Liver (tissue), 9 donors: Measurements from ENCODE around the gene NPRL2. TPM values are rescaled to one million over a fixed set of nuclear protein-coding genes. Genes with fewer than 3 reads are reported as not detected.

Source experiments
- DNase-seq: peaks from one replicate; pipeline ENCODE4 v3.0.0-alpha.2; 2017; ENCODE audit warnings: low spot score
- H3K27ac ChIP-seq, 2 donors: one replicate each; pipeline ENCODE4 v1.7.0; 2013; ENCODE audit warnings: inconsistent platforms in 2 of 2, low read length in 2 of 2, control low read depth in 1 of 2, low read depth in 1 of 2, mild to moderate bottlenecking in 1 of 2
- H3K27me3 ChIP-seq, 4 donors: one replicate each; pipeline versions ENCODE4 v1.6.1 to v1.7.0; 2013; ENCODE audit warnings: low read length in 3 of 4, inconsistent platforms in 1 of 4, mild to moderate bottlenecking in 1 of 4, moderate library complexity in 1 of 4; ENCODE audit not compliant: control insufficient read depth in 4 of 4, insufficient read depth in 4 of 4
- H3K36me3 ChIP-seq, 4 donors: one replicate each; pipeline versions ENCODE4 v1.6.1 to v1.7.0; 2013; ENCODE audit warnings: low read length in 3 of 4, mild to moderate bottlenecking in 3 of 4, low read depth in 1 of 4, moderate library complexity in 1 of 4; ENCODE audit not compliant: control insufficient read depth in 4 of 4, insufficient read depth in 3 of 4
- H3K4me1 ChIP-seq, 4 donors: one replicate each; pipeline versions ENCODE4 v1.6.1 to v1.7.0; 2013; ENCODE audit warnings: low read length in 3 of 4, mild to moderate bottlenecking in 3 of 4, moderate library complexity in 1 of 4; ENCODE audit not compliant: control insufficient read depth in 4 of 4, insufficient read depth in 4 of 4
- H3K4me3 ChIP-seq, 3 donors: one replicate each; pipeline versions ENCODE4 v1.6.1 to v1.7.0; 2013; ENCODE audit warnings: low read length in 3 of 3, control low read depth in 1 of 3, low read depth in 1 of 3, mild to moderate bottlenecking in 1 of 3
- H3K9ac ChIP-seq, 2 donors: one replicate each; pipeline ENCODE4 v1.7.0; 2013; ENCODE audit warnings: low read length in 2 of 2, mild to moderate bottlenecking in 2 of 2, moderate library complexity in 2 of 2, control low read depth in 1 of 2, low read depth in 1 of 2
- H3K9me3 ChIP-seq, 4 donors: one replicate each; pipeline versions ENCODE4 v1.6.1 to v1.7.0; 2013; ENCODE audit warnings: low read length in 3 of 4; ENCODE audit not compliant: control insufficient read depth in 4 of 4
- ATF3 ChIP-seq: IDR thresholded peaks from 2 replicates; pipeline ENCODE4 v1.6.1; 2016; ENCODE audit warnings: antibody characterized with exemption
- CTCF ChIP-seq: fragments of 150-350 bp; IDR thresholded peaks from 2 replicates; pipeline ENCODE4 v1.5.1; 2017; ENCODE audit warnings: improper control_type of control experiment, low read depth, low read length; ENCODE audit not compliant: missing input control
- EGR1 ChIP-seq, 2 donors: IDR thresholded peaks; 2 replicates each; pipeline ENCODE4 v1.6.1; 2016 to 2018; ENCODE audit warnings: antibody characterized with exemption in 2 of 2, low read depth in 2 of 2
- FOXA2 ChIP-seq: IDR thresholded peaks from 2 replicates; pipeline ENCODE4 v1.6.1; 2016; ENCODE audit warnings: antibody characterized with exemption
- GABPA ChIP-seq, 2 donors: IDR thresholded peaks in 1 of 2; conservative IDR thresholded peaks in 1 of 2; 2 replicates each; pipeline ENCODE4 v1.6.1; 2016; ENCODE audit warnings: antibody characterized with exemption in 2 of 2, mild to moderate bottlenecking in 1 of 2, moderate library complexity in 1 of 2
- HNF4A ChIP-seq, 2 donors: conservative IDR thresholded peaks; 2 replicates each; pipeline ENCODE4 v1.6.1; 2016; ENCODE audit warnings: antibody characterized with exemption in 2 of 2, mild to moderate bottlenecking in 2 of 2
- HNF4G ChIP-seq: IDR thresholded peaks from 2 replicates; pipeline ENCODE4 v1.6.1; 2016; ENCODE audit warnings: antibody characterized with exemption
- JUND ChIP-seq, 2 donors: IDR thresholded peaks; 2 replicates each; pipeline ENCODE4 v1.6.1; 2016; ENCODE audit warnings: antibody characterized with exemption in 2 of 2
- MAX ChIP-seq: IDR thresholded peaks from 2 replicates; pipeline ENCODE4 v1.6.1; 2016; ENCODE audit warnings: antibody characterized with exemption
- NR2F2 ChIP-seq: IDR thresholded peaks from 2 replicates; pipeline ENCODE4 v1.6.1; 2016; ENCODE audit warnings: antibody characterized with exemption
- RAD21 ChIP-seq, 2 donors: IDR thresholded peaks; 2 replicates each; pipeline ENCODE4 v1.6.1; 2016; ENCODE audit warnings: antibody characterized with exemption in 2 of 2, mild to moderate bottlenecking in 2 of 2
- REST ChIP-seq: IDR thresholded peaks from 2 replicates; pipeline ENCODE4 v1.6.1; 2016; ENCODE audit warnings: antibody characterized with exemption, mild to moderate bottlenecking
- RXRA ChIP-seq, 2 donors: IDR thresholded peaks; 2 replicates each; pipeline ENCODE4 v1.6.1; 2017 to 2018; ENCODE audit warnings: antibody characterized with exemption in 2 of 2, mild to moderate bottlenecking in 1 of 2
- TAF1 ChIP-seq: conservative IDR thresholded peaks from 2 replicates; pipeline ENCODE4 v1.6.1; 2016; ENCODE audit warnings: antibody characterized with exemption, mild to moderate bottlenecking
- WGBS: extraction: QIAGEN DNeasy Blood & Tissue Kit; methylation state at CpG from one replicate; pipeline ENCODE4 v1.1.7; 2013; 5-methylcytosine and 5-hydroxymethylcytosine counted together
- polyA plus RNA-seq, 2 donors: library from polyadenylated mRNA; stranded (reverse) in 1 of 2; unstranded in 1 of 2; fragments of 200-250 nt in 1 of 2; fragments of >200 nt in 1 of 2; fragmentation: Nextera tagmentation in 1 of 2; extraction: Ambion mirVana in 1 of 2; gene quantifications; one replicate each; pipeline versions ENCODE4 v1.2.1 to v1.2.3, GENCODE V29; 2013 to 2015
- total RNA-seq, 2 donors: library from RNA; depleted of rRNA; stranded (reverse); fragments of >200 nt; gene quantifications; one replicate each; pipeline ENCODE4 v1.2.3, GENCODE V29; 2014
- donor health status: healthy.
- donor health status: healthy.
- donor health status: healthy.
- donor health status: healthy.
- donor health status: healthy.

Gene NPRL2
- total and polyA plus RNA-seq, 4 donors = 11.3 to 17.3 (median 14.0) TPM

- DNase-seq = no peak
- 95% methylated on average over 12 of the region's 12 CpGs for WGBS
- no peaks in the 10 kb centered on the region for H3K4me1 ChIP-seq
- H3K9me3 ChIP-seq = no peaks in the 10 kb centered on the region
- H3K9ac ChIP-seq = no peak overlapping the region
- no peak for TF ChIP-seq MAX
- TF ChIP-seq CTCF = no peak
- TF ChIP-seq EGR1 (IDR thresholded peaks at IDR 0.05; ENCODE audit: low read depth in 2 of 2) = no peak
- TF ChIP-seq FOXA2 = no peak
- TF ChIP-seq RXRA (IDR thresholded peaks at IDR 0.05) = no peak
- TF ChIP-seq HNF4G = no peak
- TF ChIP-seq NR2F2 = no peak
- no peak for TF ChIP-seq JUND (IDR thresholded peaks at IDR 0.05)
- no peak for TF ChIP-seq RAD21 (IDR thresholded peaks at IDR 0.05)
- no peak for TF ChIP-seq ATF3
- H3K36me3 ChIP-seq = no peaks in the 10 kb centered on the region
- no peaks in the 10 kb centered on the region for H3K27me3 ChIP-seq
- H3K4me3 ChIP-seq = no peak overlapping the region
- H3K27ac ChIP-seq = no peak overlapping the region
Measured at GRCh38 chr3:50382722-50383121, 32.1 kb upstream of the NPRL2 start.

GRCh38 chr3:50381383-50381782, 30.8 kb upstream of the NPRL2 start:
- no peak for TF ChIP-seq FOXA2
- no peak for TF ChIP-seq RXRA (IDR thresholded peaks at IDR 0.05)
- TF ChIP-seq CTCF = no peak
- TF ChIP-seq HNF4A (conservative IDR thresholded peaks at IDR 0.05) = no peak
- no peak for TF ChIP-seq REST
- no peak for TF ChIP-seq GABPA (IDR thresholded peaks at IDR 0.05 in 1 of 2, conservative IDR thresholded peaks at IDR 0.05 in 1 of 2)
- TF ChIP-seq TAF1 = no peak
- TF ChIP-seq ATF3 = no peak
- no peak for TF ChIP-seq JUND (IDR thresholded peaks at IDR 0.05)
- no peak for TF ChIP-seq MAX
- H3K4me1 ChIP-seq = no peaks in the 10 kb centered on the region
- no peaks in the 10 kb centered on the region for H3K9me3 ChIP-seq
- no peak overlapping the region for H3K4me3 ChIP-seq
- H3K27me3 ChIP-seq = no peaks in the 10 kb centered on the region
- WGBS = 90% methylated on average over 4 of the region's 4 CpGs
- no peaks in the 10 kb centered on the region for H3K36me3 ChIP-seq
- no peak for DNase-seq
- H3K27ac ChIP-seq = no peak overlapping the region
- no peak overlapping the region for H3K9ac ChIP-seq
